ENCODE data around the gene TSC22D4. TPM values are rescaled to one million over a fixed set of nuclear protein-coding genes. Genes with fewer than 3 reads are reported as not detected.
A peak's percentile ranks its signal among the peaks of the same experiment; 100 is the strongest.
"Not testable (repeated sequence)": the region's sequence is repeated elsewhere in the genome, so short reads cannot be mapped to it uniquely, and the experiment has no call there.

Gene TSC22D4
- total RNA-seq, 2 experiments from 2014 or later = 113 to 128 TPM

DNA sequence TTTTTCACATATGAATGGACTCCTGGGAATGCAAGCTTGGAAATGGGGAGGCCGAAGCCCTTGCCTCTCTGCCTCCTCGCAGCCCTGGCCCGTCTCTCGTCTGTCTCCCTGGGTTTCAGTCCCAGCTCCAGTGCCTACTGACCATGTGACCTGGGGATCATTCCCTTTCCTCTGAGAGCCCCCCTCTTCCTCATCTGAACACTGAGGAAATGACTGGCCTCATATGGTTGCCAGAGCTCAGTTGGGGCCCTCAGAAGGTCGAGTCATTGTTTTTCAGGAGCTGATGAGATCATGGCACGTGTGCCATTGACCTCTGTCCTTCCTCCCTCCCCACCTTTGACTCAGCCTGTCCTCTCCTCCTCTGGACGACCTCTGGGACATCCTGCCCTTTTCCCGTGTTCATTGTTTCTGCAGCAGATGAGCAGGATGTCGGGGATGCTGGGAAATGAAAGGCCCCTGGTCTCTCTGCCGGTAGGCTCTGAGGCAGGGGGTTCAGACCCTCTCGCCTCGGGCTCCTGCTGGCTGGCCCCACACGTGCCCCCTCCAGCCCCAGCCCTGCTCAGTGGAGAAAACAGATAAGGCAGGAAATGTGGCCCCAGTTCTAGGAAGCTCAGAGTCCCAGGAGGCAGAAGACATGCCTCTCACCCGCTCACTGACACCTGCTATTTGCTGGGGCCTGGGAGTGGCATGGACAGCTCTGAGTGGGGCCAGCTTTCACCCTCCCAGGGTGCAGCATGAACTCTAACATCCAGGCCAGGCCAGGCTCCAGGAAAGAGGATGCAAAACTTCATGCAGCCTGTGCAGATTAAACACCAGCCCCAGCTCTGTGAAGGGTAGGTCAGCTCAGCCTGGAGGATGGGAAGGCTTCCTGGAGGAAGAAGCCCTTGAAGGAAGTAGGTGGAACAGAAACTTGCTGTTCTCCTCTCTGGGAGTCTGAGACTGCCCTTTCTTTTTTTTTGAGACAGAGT is 34.4 kb downstream of the TSC22D4 start:
- peak overlapping the region; percentile 68 for H3K27ac Mint-ChIP-seq
- no peaks in the 10 kb centered on the region for H3K9me3 Mint-ChIP-seq
- no peaks in the 10 kb centered on the region for H3K27me3 Mint-ChIP-seq
- DNase-seq = no peak
- H3K4me1 Mint-ChIP-seq = peaks cover 28% of the 10 kb centered on the region
- CTCF ChIA-PET = interaction anchor here (0.7 to 1.5 kb wide), 6 partner anchors 9 to 173 kb away, joined by 3 to 8 read pairs (median 4); partner anchors contain the start of genes MOSPD3 and PPP1R35
- H3K4me3 Mint-ChIP-seq = no peak overlapping the region
- POLR2A ChIA-PET = interaction anchor here (1.2 kb wide), 1 partner anchor 11 kb away, joined by 6 read pairs; no protein-coding TSS in a partner anchor
- no peaks in the 10 kb centered on the region for H3K36me3 Mint-ChIP-seq (ENCODE audit: low read depth)

- Mint-ChIP-seq H3K27me3 (no peaks in the 10 kb centered on the region), H3K4me3 (no peak overlapping the region), H3K9me3 (no peaks in the 10 kb centered on the region), H3K36me3 (ENCODE audit: low read depth) (no peaks in the 10 kb centered on the region), H3K4me1 (peaks cover 28% of the 10 kb centered on the region), H3K27ac (peak overlapping the region; percentile 68)
- no peak for DNase-seq
- POLR2A ChIA-PET = no interaction called here
- CTCF ChIA-PET = interaction anchor here (0.6 to 1.4 kb wide), 3 partner anchors 12 to 267 kb away, joined by 3 to 6 read pairs (median 3); no protein-coding TSS in a partner anchor
Measured at GRCh38 chr7:100443096-100443840, 35.7 kb downstream of the TSC22D4 start.

DNA sequence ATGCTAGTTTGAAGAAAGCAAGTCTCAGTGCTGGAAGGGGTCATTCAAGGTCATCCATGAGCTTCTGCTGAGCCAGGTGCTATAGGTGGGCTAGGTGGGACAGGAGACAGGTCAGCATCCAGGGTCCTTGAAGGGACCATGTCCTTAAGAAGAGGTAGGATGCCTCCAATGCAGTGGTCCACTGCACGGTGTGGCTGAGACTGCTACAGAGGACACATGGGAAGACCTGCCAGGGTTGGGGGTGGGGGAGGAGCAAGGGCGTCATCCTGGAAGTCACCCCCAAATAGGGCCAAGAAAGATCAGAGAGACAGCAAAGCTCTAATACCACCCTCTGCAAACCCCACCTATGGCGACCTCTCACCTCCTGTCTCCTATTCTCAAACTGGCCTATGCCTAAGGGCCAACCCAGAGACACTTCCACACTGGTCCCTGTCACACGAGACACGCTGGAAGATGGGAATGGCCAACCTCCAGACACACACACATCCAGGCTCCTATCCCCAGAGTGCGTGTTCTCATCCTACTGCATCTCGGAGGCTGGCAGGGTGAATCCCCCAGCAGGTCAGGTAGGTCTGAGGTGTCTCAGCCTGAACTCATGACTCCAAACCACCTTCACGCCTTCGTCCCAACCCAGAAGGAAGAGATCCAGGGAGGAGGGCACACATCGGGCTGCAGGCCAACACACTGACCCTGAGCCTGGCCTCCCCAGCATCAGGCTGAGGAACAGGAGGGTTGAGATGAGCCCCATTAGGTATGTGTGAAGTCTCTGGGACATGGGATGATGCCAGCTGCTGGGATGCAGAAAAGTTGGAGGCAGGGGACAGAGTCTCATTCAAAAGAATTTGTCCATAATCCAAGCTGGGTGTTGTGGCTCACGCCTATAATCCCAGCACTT is 37.1 kb downstream of the TSC22D4 start:
- no peak for DNase-seq
- H3K4me1 Mint-ChIP-seq = peaks cover 33% of the 10 kb centered on the region
- no peak overlapping the region for H3K4me3 Mint-ChIP-seq
- ChIA-PET POLR2A (no interaction called here), CTCF (interaction anchor here (1.2 to 2.6 kb wide), 3 partner anchors 8 to 41 kb away, joined by 3 to 8 read pairs (median 6); no protein-coding TSS in a partner anchor)
- no peak overlapping the region for H3K27ac Mint-ChIP-seq
- H3K27me3 Mint-ChIP-seq = no peaks in the 10 kb centered on the region
- H3K36me3 Mint-ChIP-seq (ENCODE audit: low read depth) = no peaks in the 10 kb centered on the region
- H3K9me3 Mint-ChIP-seq = no peaks in the 10 kb centered on the region

DNA sequence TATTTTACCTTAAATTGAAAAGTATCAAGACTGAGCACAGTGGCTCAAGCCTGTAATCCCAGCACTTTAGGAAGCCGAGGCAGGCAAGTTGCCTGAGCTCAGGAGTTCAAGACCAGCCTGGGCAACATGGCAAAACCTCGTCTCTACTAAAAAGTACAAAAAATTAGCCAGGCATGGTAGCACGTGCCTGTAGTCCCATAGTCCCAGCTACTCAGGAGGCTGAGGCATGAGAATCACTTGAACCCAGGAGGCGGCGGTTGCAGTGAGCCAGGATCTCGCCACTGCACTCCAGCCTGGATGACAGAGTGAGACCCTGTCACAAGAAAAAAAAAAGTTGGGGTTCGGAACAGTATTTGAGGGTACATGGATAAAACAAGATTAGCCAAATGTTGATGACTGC is 39.8 kb downstream of the TSC22D4 start:
- H3K9me3 Mint-ChIP-seq, POLR2A ChIA-PET, DNase-seq, H3K4me3 Mint-ChIP-seq, H3K27me3 Mint-ChIP-seq, H3K27ac Mint-ChIP-seq: not testable (repeated sequence)
- Mint-ChIP-seq H3K36me3 (ENCODE audit: low read depth) (peaks cover 17% of the 10 kb centered on the region), H3K4me1 (peaks cover 30% of the 10 kb centered on the region)
- CTCF ChIA-PET = interaction anchor here (1.0 to 2.6 kb wide), 2 partner anchors 11 to 15 kb away, joined by 3 to 8 read pairs; no protein-coding TSS in a partner anchor

- H3K4me3 Mint-ChIP-seq, H3K27ac Mint-ChIP-seq, DNase-seq, H3K27me3 Mint-ChIP-seq, POLR2A ChIA-PET, H3K9me3 Mint-ChIP-seq: not testable (repeated sequence)
- peaks cover 22% of the 10 kb centered on the region for H3K36me3 Mint-ChIP-seq (ENCODE audit: low read depth)
- peaks cover 34% of the 10 kb centered on the region for H3K4me1 Mint-ChIP-seq
- CTCF ChIA-PET = interaction anchor here (0.7 to 1.9 kb wide), 2 partner anchors 11 to 1039 kb away, joined by 5 to 8 read pairs; no protein-coding TSS in a partner anchor
Measured at GRCh38 chr7:100438731-100439130, 40.3 kb downstream of the TSC22D4 start.

DNA sequence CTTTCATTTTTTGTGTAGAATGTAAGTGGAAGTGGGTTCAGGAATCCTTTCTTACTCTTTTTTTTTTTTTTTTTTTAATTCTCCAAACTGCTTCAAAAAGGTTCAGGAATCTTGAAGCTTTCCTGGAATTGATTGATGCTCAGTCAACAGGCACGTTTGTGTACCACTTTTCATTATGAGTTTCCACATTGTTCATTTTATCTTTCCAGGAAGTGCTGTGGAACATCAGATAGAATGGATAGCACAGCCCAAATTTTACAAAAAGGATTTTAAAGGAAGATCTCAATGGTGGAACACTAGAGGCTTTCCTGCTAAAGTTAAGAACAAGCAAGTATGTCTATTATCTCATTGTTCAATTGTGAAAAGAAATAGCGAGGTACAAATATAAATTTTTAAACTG is 40.8 kb downstream of the TSC22D4 start:
- no peak overlapping the region for H3K4me3 Mint-ChIP-seq
- no peak overlapping the region for H3K27ac Mint-ChIP-seq
- H3K27me3 Mint-ChIP-seq = no peaks in the 10 kb centered on the region
- DNase-seq = no peak
- POLR2A ChIA-PET = no interaction called here
- peaks cover 28% of the 10 kb centered on the region for H3K36me3 Mint-ChIP-seq (ENCODE audit: low read depth)
- H3K9me3 Mint-ChIP-seq = no peaks in the 10 kb centered on the region
- CTCF ChIA-PET = interaction anchor here (0.7 to 1.9 kb wide), 3 partner anchors 10 to 1038 kb away, joined by 5 to 8 read pairs (median 5); no protein-coding TSS in a partner anchor
- H3K4me1 Mint-ChIP-seq = peaks cover 36% of the 10 kb centered on the region

GRCh38 chr7:100437150-100438100 is 41.6 kb downstream of the TSC22D4 start:
- peak overlapping the region; percentile 97 for H3K27ac Mint-ChIP-seq
- H3K4me1 Mint-ChIP-seq = peaks cover 39% of the 10 kb centered on the region
- peak overlapping the region; percentile 95 for H3K4me3 Mint-ChIP-seq
- H3K27me3 Mint-ChIP-seq = no peaks in the 10 kb centered on the region
- no peaks in the 10 kb centered on the region for H3K9me3 Mint-ChIP-seq
- peaks cover 35% of the 10 kb centered on the region for H3K36me3 Mint-ChIP-seq (ENCODE audit: low read depth)
- POLR2A ChIA-PET = no interaction called here
- no peak for DNase-seq
- CTCF ChIA-PET = interaction anchor here (0.7 to 1.9 kb wide), 11 partner anchors 9 to 415 kb away, joined by 3 to 8 read pairs (median 3); partner anchors contain the start of gene SLC12A9

GRCh38 chr7:100435401-100436304 is 43.4 kb downstream of the TSC22D4 start:
- Mint-ChIP-seq H3K4me3 (peak overlapping the region; percentile 95), H3K36me3 (ENCODE audit: low read depth) (peaks cover 50% of the 10 kb centered on the region), H3K9me3 (no peaks in the 10 kb centered on the region), H3K27me3 (no peaks in the 10 kb centered on the region), H3K27ac (peak overlapping the region; percentile 97), H3K4me1 (peaks cover 57% of the 10 kb centered on the region)
- DNase-seq = peak; percentile 58
- ChIA-PET POLR2A (no interaction called here), CTCF (interaction anchor here (0.9 to 2.1 kb wide), 6 partner anchors 9 to 417 kb away, joined by 3 to 8 read pairs (median 3); partner anchors contain the start of gene SLC12A9)

DNA sequence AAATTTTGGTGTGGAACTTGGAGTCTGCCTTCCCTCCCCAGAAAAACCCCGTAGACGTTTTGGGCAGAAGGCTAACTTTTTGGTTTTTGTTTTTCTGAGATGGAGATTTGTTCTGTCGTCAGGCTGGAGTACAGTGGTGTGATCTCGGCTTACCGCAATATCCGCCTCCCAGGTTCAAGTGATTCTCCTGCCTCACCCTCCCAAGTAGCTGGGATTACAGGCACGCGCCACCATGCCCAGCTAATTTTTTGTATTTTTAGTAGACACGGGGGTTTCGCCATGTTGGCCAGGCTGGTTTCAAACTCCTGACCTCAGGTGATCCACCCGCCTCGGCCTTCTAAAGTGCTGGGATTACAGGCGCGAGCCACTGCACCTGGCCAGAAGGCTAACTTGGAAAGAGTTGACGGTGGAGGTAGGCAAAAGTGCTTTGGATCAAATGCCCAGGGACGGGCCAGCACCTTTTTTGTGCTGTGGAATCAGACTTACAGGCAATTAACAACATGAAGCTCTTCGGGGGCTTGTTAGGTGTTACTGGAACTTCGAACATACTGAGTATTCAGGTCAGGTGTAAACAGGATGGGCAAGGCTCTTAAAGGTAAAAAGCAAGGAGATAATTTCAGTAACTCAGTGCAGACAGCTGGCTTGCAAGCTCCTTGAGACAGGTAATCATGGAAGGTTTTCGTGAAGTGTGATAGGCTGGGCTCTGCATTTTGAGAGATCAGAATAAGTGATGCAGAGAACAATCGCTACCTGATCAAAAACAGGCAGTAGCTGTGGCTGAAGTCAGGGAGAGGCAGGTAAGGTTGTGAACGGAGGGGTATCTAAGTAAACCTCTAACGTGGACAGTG is 44.5 kb downstream of the TSC22D4 start:
- CTCF ChIA-PET = interaction anchor here (1.0 to 2.1 kb wide), 3 partner anchors 10 to 48 kb away, joined by 3 to 8 read pairs (median 3); no protein-coding TSS in a partner anchor
- Mint-ChIP-seq H3K4me1 (peaks cover 63% of the 10 kb centered on the region), H3K36me3 (ENCODE audit: low read depth) (peaks cover 57% of the 10 kb centered on the region), H3K4me3 (peak overlapping the region; percentile 90), H3K9me3 (no peaks in the 10 kb centered on the region), H3K27ac (peak overlapping the region; percentile 93), H3K27me3 (no peaks in the 10 kb centered on the region)
- POLR2A ChIA-PET = interaction anchor here (1.3 kb wide), 1 partner anchor 10 kb away, joined by 6 read pairs; no protein-coding TSS in a partner anchor
- no peak for DNase-seq
